Panc1 (cell line): ENCODE measurements around the gene BTBD9. TPM values are rescaled to one million over a fixed set of nuclear protein-coding genes. Genes with fewer than 3 reads are reported as not detected.

Experiments
- ATAC-seq: fragments of 200-7000 bp; cut with Tn5 transposase; 2 replicates; pipeline ENCODE4 v1.9.1; 2020; ENCODE audit warnings: mild to moderate bottlenecking, moderate library complexity
- BruUV-seq: library from RNA; stranded (reverse); fragments of 400-500 nt; replicated peaks from 2 replicates; lab custom pipeline; 2021; lab: Mats Ljungman, UMichigan
- CTCF ChIA-PET: fragments of 300-600 bp; sonication (Branson Sonifier 250); formaldehyde crosslinking; loops from one replicate; lab custom pipeline; 2022; ENCODE audit warnings: antibody characterized with exemption; lab: Charles Lee
- POLR2A ChIA-PET: fragments of 300-600 bp; sonication (Branson Sonifier 250); formaldehyde crosslinking; loops from one replicate; lab custom pipeline; 2022; ENCODE audit warnings: antibody characterized with exemption; lab: Charles Lee
- DNase-seq: peaks from one replicate; pipeline ENCODE4 v3.0.0-alpha.2; 2010; ENCODE audit warnings: low read depth, low spot score
- H3K27ac ChIP-seq: 2 replicates; pipeline ENCODE4 v1.5.1; 2011; ENCODE audit warnings: mild to moderate bottlenecking, low read length, inconsistent platforms
- H3K27me3 ChIP-seq: fragments of 200-500 bp; sonication (Bioruptor generic); 2 replicates; pipeline ENCODE4 v1.6.0; 2014; ENCODE audit warnings: low read length, inconsistent platforms; ENCODE audit not compliant: control insufficient read depth, insufficient read depth
- H3K36me3 ChIP-seq: fragments of 200-500 bp; sonication (Bioruptor generic); 2 replicates; pipeline ENCODE4 v1.5.1; 2014; ENCODE audit warnings: inconsistent platforms, mild to moderate bottlenecking, low read length, moderate library complexity; ENCODE audit not compliant: control insufficient read depth, insufficient read depth
- H3K4me1 ChIP-seq: 2 replicates; pipeline ENCODE4 v1.5.1; 2011; ENCODE audit warnings: inconsistent platforms, mild to moderate bottlenecking, low read length, moderate library complexity; ENCODE audit not compliant: control insufficient read depth, insufficient read depth
- H3K4me3 ChIP-seq, 2 experiments: 2 replicates each; pipeline ENCODE4 v1.5.1; 2011 to 2012; ENCODE audit warnings: low read depth in 2 of 2, low read length in 2 of 2, mild to moderate bottlenecking in 2 of 2, inconsistent platforms in 1 of 2, moderate library complexity in 1 of 2
- H3K9me3 ChIP-seq: fragments of 200-500 bp; sonication (Bioruptor generic); 2 replicates; pipeline ENCODE4 v1.5.1; 2014; ENCODE audit warnings: low read depth, mild to moderate bottlenecking, inconsistent platforms, low read length, moderate library complexity; ENCODE audit not compliant: control insufficient read depth, insufficient read depth
- POLR2AphosphoS5 ChIP-seq: IDR thresholded peaks from 2 replicates; pipeline ENCODE4 v1.6.1; 2012; ENCODE audit warnings: mild to moderate bottlenecking, low read depth, low read length, moderate library complexity
- SIN3A ChIP-seq: IDR thresholded peaks from 2 replicates; pipeline ENCODE4 v1.6.1; 2012; ENCODE audit warnings: low read depth, mild to moderate bottlenecking, low read length, moderate library complexity, borderline replicate concordance; ENCODE audit not compliant: insufficient read depth
- TCF7L2 ChIP-seq: IDR thresholded peaks from 2 replicates; pipeline ENCODE4 v1.6.1; 2011; ENCODE audit warnings: mild to moderate bottlenecking, low read depth, low read length, inconsistent platforms
- in situ Hi-C: cut with HindIII; loops from 2 replicates; pipeline ENCODE4 v1.10.0; 2016; ENCODE audit warnings: low sequenced_read_pairs, low pct_unique_long_range_greater_than_20kb
- intact Hi-C: fragments of 100-400 bp; cut with micrococcal nuclease; formaldehyde crosslinking; loops from one replicate; pipeline ENCODE4 v1.10.0; 2022; ENCODE audit not compliant: unreplicated experiment
- total RNA-seq: library from RNA; stranded (reverse); gene quantifications from one replicate; pipeline ENCODE4 v1.2.1, GENCODE V29; 2021; ENCODE audit not compliant: unreplicated experiment
- TF ChIP-seq, protein P1 (sequence below): fragments of 450-650 bp; IDR thresholded peaks from 2 replicates; pipeline ENCODE4 v1.5.1; 2017; ENCODE audit warnings: mild to moderate bottlenecking
- TF ChIP-seq, protein P2 (sequence below), 2 experiments: IDR thresholded peaks; 2 replicates each; pipeline ENCODE4 v1.6.1; 2011 to 2012; ENCODE audit warnings: low read depth in 2 of 2, control low read depth in 1 of 2, low read length in 1 of 2, mild to moderate bottlenecking in 1 of 2, moderate library complexity in 1 of 2; ENCODE audit not compliant: insufficient read depth in 1 of 2

BTBD9 gene
- total RNA-seq, 1 experiment from 2014 or later: 12.8 TPM

- ChIA-PET POLR2A (no interaction called here), CTCF (no interaction called here)
- Histone ChIP-seq H3K4me1 (no peaks in the 10 kb centered on the region), H3K27me3 (no peaks in the 10 kb centered on the region), H3K27ac (no peak overlapping the region), H3K4me3 (no peak overlapping the region), H3K9me3 (no peaks in the 10 kb centered on the region), H3K36me3 (no peaks in the 10 kb centered on the region)
- intact Hi-C loops (no loop called here), in situ Hi-C loops (no loop called here)
- TF ChIP-seq, protein P1, sequence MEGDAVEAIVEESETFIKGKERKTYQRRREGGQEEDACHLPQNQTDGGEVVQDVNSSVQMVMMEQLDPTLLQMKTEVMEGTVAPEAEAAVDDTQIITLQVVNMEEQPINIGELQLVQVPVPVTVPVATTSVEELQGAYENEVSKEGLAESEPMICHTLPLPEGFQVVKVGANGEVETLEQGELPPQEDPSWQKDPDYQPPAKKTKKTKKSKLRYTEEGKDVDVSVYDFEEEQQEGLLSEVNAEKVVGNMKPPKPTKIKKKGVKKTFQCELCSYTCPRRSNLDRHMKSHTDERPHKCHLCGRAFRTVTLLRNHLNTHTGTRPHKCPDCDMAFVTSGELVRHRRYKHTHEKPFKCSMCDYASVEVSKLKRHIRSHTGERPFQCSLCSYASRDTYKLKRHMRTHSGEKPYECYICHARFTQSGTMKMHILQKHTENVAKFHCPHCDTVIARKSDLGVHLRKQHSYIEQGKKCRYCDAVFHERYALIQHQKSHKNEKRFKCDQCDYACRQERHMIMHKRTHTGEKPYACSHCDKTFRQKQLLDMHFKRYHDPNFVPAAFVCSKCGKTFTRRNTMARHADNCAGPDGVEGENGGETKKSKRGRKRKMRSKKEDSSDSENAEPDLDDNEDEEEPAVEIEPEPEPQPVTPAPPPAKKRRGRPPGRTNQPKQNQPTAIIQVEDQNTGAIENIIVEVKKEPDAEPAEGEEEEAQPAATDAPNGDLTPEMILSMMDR: no peak
- TF ChIP-seq POLR2AphosphoS5: no peak
- TF ChIP-seq, protein P2, sequence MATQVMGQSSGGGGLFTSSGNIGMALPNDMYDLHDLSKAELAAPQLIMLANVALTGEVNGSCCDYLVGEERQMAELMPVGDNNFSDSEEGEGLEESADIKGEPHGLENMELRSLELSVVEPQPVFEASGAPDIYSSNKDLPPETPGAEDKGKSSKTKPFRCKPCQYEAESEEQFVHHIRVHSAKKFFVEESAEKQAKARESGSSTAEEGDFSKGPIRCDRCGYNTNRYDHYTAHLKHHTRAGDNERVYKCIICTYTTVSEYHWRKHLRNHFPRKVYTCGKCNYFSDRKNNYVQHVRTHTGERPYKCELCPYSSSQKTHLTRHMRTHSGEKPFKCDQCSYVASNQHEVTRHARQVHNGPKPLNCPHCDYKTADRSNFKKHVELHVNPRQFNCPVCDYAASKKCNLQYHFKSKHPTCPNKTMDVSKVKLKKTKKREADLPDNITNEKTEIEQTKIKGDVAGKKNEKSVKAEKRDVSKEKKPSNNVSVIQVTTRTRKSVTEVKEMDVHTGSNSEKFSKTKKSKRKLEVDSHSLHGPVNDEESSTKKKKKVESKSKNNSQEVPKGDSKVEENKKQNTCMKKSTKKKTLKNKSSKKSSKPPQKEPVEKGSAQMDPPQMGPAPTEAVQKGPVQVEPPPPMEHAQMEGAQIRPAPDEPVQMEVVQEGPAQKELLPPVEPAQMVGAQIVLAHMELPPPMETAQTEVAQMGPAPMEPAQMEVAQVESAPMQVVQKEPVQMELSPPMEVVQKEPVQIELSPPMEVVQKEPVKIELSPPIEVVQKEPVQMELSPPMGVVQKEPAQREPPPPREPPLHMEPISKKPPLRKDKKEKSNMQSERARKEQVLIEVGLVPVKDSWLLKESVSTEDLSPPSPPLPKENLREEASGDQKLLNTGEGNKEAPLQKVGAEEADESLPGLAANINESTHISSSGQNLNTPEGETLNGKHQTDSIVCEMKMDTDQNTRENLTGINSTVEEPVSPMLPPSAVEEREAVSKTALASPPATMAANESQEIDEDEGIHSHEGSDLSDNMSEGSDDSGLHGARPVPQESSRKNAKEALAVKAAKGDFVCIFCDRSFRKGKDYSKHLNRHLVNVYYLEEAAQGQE (IDR thresholded peaks at IDR 0.05; ENCODE audit: insufficient read depth in 1 of 2, low read depth in 2 of 2, low read length in 1 of 2): no peak
- no peak for TF ChIP-seq TCF7L2
- no peak for TF ChIP-seq SIN3A
- ATAC-seq: no peak
- BruUV-seq: no TSS peak
- no peak for DNase-seq
These were observed 446.0 kb downstream of the BTBD9 start for GRCh38 chr6:38193481-38194281.

DNA sequence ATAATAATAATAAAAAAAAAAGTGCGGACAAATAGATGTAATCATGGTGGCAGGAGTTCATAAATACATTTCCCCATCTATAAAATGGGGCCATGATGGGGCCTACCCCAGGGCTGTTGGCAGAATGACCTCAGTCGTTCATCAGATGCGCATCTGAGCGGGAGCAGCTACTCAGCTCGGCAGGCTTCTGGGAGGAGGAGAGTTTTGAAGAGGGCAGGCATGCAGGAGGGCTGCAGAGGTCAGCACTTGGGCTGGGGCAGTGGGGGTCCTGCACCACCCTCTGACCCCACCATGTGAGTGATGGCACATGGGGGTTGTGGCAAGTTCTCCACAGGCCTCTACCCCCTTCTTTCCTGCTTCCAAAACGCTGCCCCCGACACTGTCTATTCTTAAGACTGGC lies 446.7 kb downstream of the BTBD9 start:
- DNase-seq (no peak), ATAC-seq (no peak)
- in situ Hi-C loops (no loop called here), intact Hi-C loops (no loop called here)
- H3K4me1 ChIP-seq: no peaks in the 10 kb centered on the region
- BruUV-seq: no TSS peak
- no peaks in the 10 kb centered on the region for H3K9me3 ChIP-seq
- H3K27me3 ChIP-seq: no peaks in the 10 kb centered on the region
- ChIA-PET POLR2A (no interaction called here), CTCF (no interaction called here)
- no peaks in the 10 kb centered on the region for H3K36me3 ChIP-seq
- H3K4me3 ChIP-seq: no peak overlapping the region
- H3K27ac ChIP-seq: no peak overlapping the region
- TF ChIP-seq SIN3A (no peak), TCF7L2 (no peak), POLR2AphosphoS5 (no peak)
- TF ChIP-seq, protein P2 (IDR thresholded peaks at IDR 0.05; ENCODE audit: insufficient read depth in 1 of 2, low read depth in 2 of 2, low read length in 1 of 2): no peak
- TF ChIP-seq, protein P1: no peak
